ENCODE data around the gene USP28.
A peak's percentile ranks its signal among the peaks of the same experiment; 100 is the strongest.

Gene USP28

GRCh38 chr11:113877670-113878055 lies 2.3 kb upstream of the USP28 start:
- DNase-seq (ENCODE audit: low read depth): no peak

DNA sequence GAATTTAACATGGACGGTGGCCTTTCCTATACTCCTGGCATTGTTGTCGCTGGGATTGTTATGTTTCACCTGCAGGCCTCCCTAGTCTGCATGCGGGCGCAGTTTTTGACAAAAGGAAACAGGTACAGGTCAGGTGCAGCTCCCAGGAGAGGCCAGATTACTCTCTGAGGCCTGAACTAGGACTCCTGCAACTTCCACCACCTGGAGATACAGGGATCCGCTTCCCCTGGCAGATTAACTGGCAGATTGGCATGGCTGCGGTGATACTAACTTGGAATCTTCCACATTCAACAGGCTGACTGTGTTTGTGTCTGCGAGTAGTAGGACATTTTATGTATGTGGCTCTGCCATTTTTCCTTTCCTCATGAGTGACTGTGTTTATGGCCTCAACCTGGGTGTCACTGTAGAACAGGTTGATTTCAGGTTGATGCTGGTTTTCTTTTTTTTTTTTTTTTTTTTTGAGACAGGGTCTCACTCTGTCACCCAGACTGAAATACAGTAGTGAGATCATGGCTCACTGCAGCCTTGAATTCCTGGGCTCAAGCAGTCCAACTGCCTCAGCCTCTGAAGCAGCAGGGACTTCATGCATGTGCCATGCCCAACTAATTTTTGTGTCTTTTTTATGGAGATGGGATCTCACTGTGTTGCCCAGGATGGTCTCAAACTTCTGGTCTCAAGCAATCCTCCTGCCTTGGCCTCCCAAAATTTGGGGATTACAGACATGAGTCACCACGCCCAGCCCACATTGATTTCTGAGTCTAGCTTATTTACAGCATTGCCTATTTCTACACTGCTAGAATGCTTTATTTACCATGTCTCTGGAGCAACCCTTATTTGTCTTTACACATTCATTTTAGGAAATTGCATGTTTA lies 1.7 kb upstream of the USP28 start:
- no peak for DNase-seq (ENCODE audit: low read depth)

- DNase-seq (ENCODE audit: low read depth): no peak
These were observed 864 bp upstream of the USP28 start for GRCh38 chr11:113876074-113876797.

GRCh38 chr11:113874581-113875233 lies 665 bp downstream of the USP28 start:
- peak; percentile 43 for DNase-seq (ENCODE audit: low read depth)

- DNase-seq (ENCODE audit: low read depth): no peak
These were observed 1.3 kb downstream of the USP28 start for GRCh38 chr11:113874096-113874495.

DNA sequence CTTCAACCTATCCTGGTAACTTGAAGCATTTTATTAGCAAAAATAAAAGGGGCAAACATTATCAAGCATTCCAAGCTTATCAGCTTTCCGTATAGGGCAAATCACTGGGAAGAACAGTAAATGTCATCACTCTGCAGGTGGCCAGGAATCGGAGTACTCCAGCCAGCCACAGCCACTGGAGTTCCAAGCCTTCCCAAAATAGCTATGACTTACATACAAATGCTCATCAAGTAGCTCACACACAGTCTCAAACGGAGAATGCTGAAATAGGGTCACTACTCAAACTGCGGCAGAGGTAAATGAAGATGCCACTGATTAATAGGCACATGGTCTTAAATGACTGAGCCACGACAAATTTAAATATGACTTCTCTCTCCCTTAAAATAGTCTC lies 2.1 kb downstream of the USP28 start:
- no peak for DNase-seq (ENCODE audit: low read depth)

GRCh38 chr11:113871336-113871735 lies 4.0 kb downstream of the USP28 start:
- no peak for DNase-seq (ENCODE audit: low read depth)

- DNase-seq (ENCODE audit: low read depth): no peak
These were observed 7.4 kb downstream of the USP28 start for GRCh38 chr11:113867843-113868503.

- no peak for DNase-seq (ENCODE audit: low read depth)
These were observed 9.5 kb downstream of the USP28 start for GRCh38 chr11:113865873-113866272.

DNA sequence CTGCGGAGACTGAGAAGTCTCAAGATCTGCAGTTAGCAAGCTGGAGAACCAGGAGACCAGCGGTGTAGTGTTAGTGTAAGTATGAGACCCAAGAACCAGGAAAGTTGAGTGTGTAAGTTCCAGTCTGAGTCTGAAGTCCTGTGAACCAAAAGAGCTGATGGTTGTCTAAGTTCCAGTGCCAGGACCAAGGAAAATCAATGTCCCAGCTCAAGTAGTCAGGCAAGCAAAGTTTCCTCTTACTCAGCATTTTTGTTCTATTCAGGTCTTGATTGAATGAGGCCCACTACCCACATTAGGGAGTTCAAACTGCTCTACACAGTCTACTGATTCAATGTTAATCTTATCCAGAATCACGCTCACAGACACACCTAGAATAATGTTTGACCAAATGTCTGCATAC lies 11.0 kb downstream of the USP28 start:
- DNase-seq (ENCODE audit: low read depth): no peak

GRCh38 chr11:113862435-113862834 lies 12.9 kb downstream of the USP28 start:
- DNase-seq (ENCODE audit: low read depth): peak; percentile 48

GRCh38 chr11:113859665-113860064 lies 15.7 kb downstream of the USP28 start:
- DNase-seq (ENCODE audit: low read depth): no peak

- DNase-seq (ENCODE audit: low read depth): no peak
These were observed 18.2 kb downstream of the USP28 start for GRCh38 chr11:113856966-113857759.

DNA sequence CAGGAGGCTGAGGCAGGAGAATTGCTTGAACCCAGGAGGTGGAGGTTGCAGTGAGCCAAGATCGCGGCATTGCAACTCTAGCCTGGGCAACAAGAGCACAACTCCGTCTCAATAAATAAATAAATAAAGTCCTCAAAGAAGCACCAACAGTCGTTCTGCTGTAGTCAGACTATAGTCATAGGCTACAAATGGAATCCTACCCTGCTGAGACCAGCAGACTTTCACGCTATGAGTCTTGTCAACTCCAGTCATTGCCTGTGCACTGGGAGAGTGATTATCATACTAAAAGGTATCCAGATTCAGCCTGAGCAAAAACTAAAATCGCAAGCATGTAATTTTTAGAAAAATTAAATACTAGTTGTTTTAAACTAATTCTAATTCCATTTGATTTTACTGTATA lies 19.6 kb downstream of the USP28 start:
- DNase-seq (ENCODE audit: low read depth): no peak

DNA sequence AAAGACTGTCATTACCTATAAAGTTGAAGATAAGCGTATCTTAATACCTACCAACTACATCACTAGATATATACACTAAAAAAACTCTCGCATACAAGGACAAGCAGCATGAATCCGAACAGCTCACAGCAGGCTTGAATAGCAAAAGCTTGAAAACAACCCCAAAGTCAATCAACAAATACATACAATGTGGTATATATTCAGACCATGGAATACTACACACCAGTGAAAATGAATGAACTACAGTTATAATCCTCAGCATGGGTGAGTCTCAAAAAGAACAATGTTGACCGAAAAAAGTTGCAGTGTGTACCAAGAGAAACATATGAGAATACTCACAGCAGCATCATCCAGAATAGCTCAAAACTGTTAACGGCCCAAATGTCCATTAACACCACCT lies 25.2 kb downstream of the USP28 start:
- DNase-seq (ENCODE audit: low read depth): no peak

- DNase-seq (ENCODE audit: low read depth): no peak
These were observed 25.7 kb downstream of the USP28 start for GRCh38 chr11:113849713-113850112.

- DNase-seq (ENCODE audit: low read depth): no peak
These were observed 27.8 kb downstream of the USP28 start for GRCh38 chr11:113847580-113847979.

DNA sequence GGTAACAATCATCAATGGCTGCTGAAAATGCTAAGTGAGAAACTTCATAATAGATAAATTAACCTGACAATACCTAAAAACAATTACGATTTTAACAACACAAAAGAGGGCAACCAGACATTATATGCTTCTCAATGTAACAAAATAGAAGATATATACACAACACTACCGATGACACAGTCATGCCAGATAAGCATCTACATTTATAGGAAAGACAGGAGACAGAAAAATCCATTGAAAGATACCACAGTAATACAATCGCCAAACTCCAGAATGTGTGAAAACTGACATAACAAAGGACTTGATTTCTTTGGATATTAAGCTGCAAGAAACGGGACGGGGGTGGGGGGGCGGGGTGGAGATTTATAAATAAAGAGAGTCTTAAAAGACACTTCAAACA lies 28.3 kb downstream of the USP28 start:
- no peak for DNase-seq (ENCODE audit: low read depth)

DNA sequence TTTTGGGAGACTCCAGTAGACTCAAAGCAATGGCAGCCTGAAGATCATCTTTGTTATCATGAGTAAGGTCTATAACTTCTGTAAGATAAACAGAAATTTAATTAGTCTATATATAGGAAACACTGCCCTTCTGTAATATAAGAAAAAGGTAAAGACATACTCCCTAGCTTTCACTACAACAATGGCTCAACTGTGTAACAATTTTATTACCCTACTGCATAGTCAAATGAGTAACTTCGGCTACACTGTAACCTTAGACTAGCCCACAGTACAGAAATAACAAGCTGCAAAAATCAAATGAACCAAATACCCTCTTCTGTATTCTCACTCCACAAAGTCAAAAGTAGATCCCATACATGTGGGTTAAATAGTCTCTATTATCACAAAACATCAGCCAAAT lies 33.7 kb downstream of the USP28 start:
- DNase-seq (ENCODE audit: low read depth): no peak

GRCh38 chr11:113840932-113841664 lies 34.3 kb downstream of the USP28 start:
- DNase-seq (ENCODE audit: low read depth): no peak

DNA sequence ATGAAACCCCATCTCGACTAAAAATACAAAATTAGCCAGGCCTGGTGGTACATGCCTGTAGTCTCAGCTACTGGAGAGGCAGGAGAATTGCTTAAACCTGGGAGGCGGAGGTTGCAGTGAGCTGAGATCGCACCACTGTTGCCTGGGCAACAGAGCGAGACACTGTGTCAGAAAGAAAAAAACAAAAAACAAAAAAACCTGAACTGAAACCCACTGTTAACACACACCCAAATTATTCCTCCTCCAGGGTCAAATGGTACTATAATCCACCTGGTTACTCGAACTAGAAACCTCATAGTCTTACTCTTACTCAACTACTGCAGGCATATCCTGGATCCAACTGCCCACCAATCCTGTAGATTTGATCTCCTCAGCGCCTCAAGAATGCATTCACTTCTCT lies 35.5 kb downstream of the USP28 start:
- DNase-seq (ENCODE audit: low read depth): no peak
